Measurements from ENCODE around the gene KIF17. TPM values are rescaled to one million over a fixed set of nuclear protein-coding genes. Genes with fewer than 3 reads are reported as not detected.

KIF17 gene
- total and polyA plus RNA-seq, 2 of the 4 experiments (the other 2 are of a cell fraction): 4.5 to 5.7 TPM

GRCh38 chr1:20634065-20634593, 83.7 kb downstream of the KIF17 start:
- Histone ChIP-seq H3K4ac (ENCODE audit: low read depth, low read length) (no peak overlapping the region), H3K27ac (ENCODE audit: insufficient read depth, low read length) (no peak overlapping the region), H3K36me3 (ENCODE audit: control insufficient read depth, insufficient read depth, low read length) (peaks cover 10% of the 10 kb centered on the region), H2BK5ac (ENCODE audit: low read depth, low read length, poor library complexity, severe bottlenecking) (peak overlapping the region; percentile 30), H2BK120ac (ENCODE audit: low read depth, low read length) (no peak overlapping the region), H3K4me1 (ENCODE audit: control insufficient read depth, insufficient read depth, low read length) (no peaks in the 10 kb centered on the region), H4K20me1 (ENCODE audit: insufficient read depth, low read length) (peaks cover 10% of the 10 kb centered on the region; the same call in 1 of the 2 replicates), H2BK15ac (ENCODE audit: low read depth, low read length) (no peak overlapping the region), H2AFZ (replicated peaks; ENCODE audit: low read length, poor library complexity) (peak overlapping the region; percentile 82), H3K14ac (replicated peaks; ENCODE audit: low read depth, low read length) (peak overlapping the region; percentile 60; the same call in 1 of the 2 replicates), H3K23ac (ENCODE audit: low read depth, low read length) (peak overlapping the region; percentile 74), H3K9ac (ENCODE audit: low read depth, low read length) (peak overlapping the region; percentile 70), H3K56ac (ENCODE audit: extremely low read depth, insufficient read depth, low read length) (0 out of 2 replicates have a peak overlapping the region, but pooled peaks have one; percentile 50), H3K18ac (ENCODE audit: low read depth, low read length) (no peak overlapping the region), H3K27me3 (ENCODE audit: control insufficient read depth, insufficient read depth, low read length) (0 out of 2 replicates have a peak, but pooled peaks cover 4% of the 10 kb centered on the region), H4K91ac (ENCODE audit: insufficient read depth, low read depth, low read length) (no peak overlapping the region), H3K4me3 (ENCODE audit: insufficient read depth, low read depth, low read length) (peak overlapping the region; percentile 84), H3K9me1 (ENCODE audit: insufficient read depth, low read length) (peaks cover 14% of the 10 kb centered on the region), H4K5ac (ENCODE audit: low read depth, low read length) (no peak overlapping the region), H3K9me3 (ENCODE audit: control insufficient read depth, insufficient read depth, low read length) (no peaks in the 10 kb centered on the region), H3K79me1 (ENCODE audit: low read depth in 1 of 2, low read length in 2 of 2) (peaks cover 10 to 26% of the 10 kb centered on the region in 2 experiments), H2AK5ac (ENCODE audit: low read depth, low read length) (no peak overlapping the region), H3K4me2 (ENCODE audit: low read depth, low read length) (peak overlapping the region; percentile 97), H2AK9ac (replicated peaks; ENCODE audit: low read depth, low read length, poor library complexity) (peak overlapping the region; percentile 2), H4K8ac (ENCODE audit: low read depth in 2 of 2, low read length in 2 of 2) (peak overlapping the region in 1 of 2 experiments; percentile 28; a peak in 1 of 4 replicates), H2BK20ac (ENCODE audit: low read depth, low read length) (no peak overlapping the region)
- CTCF ChIA-PET: interaction anchor here (0.5 to 2.1 kb wide), 10 partner anchors 12 to 117 kb away, joined by 3 to 25 read pairs (median 4); partner anchors contain the start of gene CDA
- no CpG with 5 or more reads among the region's 11 CpGs for WGBS, 2 experiments (ENCODE audit: extremely low coverage in 2 of 2, insufficient read length in 1 of 2)
- in situ Hi-C loops (cut with MboI; ENCODE audit: low sequenced_read_pairs): loop anchor here (25.0 kb wide), 1 partner anchor 422 kb away; no protein-coding TSS in a partner anchor
- ATAC-seq (ENCODE audit: low read depth): peak; percentile 5
- POLR2A ChIA-PET (ENCODE audit: unreplicated experiment): interaction anchor here (0.7 to 0.9 kb wide), 2 partner anchors 59 to 66 kb away, joined by 4 to 11 read pairs; no protein-coding TSS in a partner anchor
- no TSS peak for BruUV-seq (replicated peaks)
- DNase-seq: no peak
- dilution Hi-C loops (cut with HindIII; ENCODE audit: low sequenced_read_pairs, unreplicated experiment): no loop called here
- intact Hi-C loops (cut with micrococcal nuclease): loop anchor here (5.0 kb wide), 2 partner anchors 417 to 717 kb away; no protein-coding TSS in a partner anchor
- TF ChIP-seq BHLHE40 (IDR thresholded peaks at IDR 0.05; ENCODE audit: low read depth, low read length) (no peak), CEBPB (IDR thresholded peaks at IDR 0.05; ENCODE audit: low read depth, low read length) (no peak), ELK1 (IDR thresholded peaks at IDR 0.05; ENCODE audit: borderline replicate concordance, low read depth, low read length) (no peak), POLR2A (IDR thresholded peaks at IDR 0.05; ENCODE audit: low read depth, low read length) (no peak), FOS (IDR thresholded peaks at IDR 0.05; ENCODE audit: low read depth, low read length) (no peak), SMC3 (IDR thresholded peaks at IDR 0.05; ENCODE audit: low read depth, low read length) (no peak)

Data from IMR-90 (cell line).